Esophagus squamous epithelium (tissue), 4 donors: ENCODE measurements around the gene CAMKMT.

Source experiments
- POLR2A ChIP-seq, 4 donors: fragments of 450-650 bp; IDR thresholded peaks; one replicate each; pipeline ENCODE4 v1.6.1; 2017; ENCODE audit warnings: antibody characterized with exemption in 4 of 4, mild to moderate bottlenecking in 4 of 4, moderate library complexity in 3 of 4
- TF ChIP-seq, protein P1 (sequence below), 6 experiments: fragments of 450-650 bp in 4 of 6; fragments of 200-600 bp in 2 of 6; sonication (generic) in 2 of 6; IDR thresholded peaks; one replicate each; pipeline ENCODE4 v1.5.1; 2016 to 2019; ENCODE audit warnings: antibody characterized with exemption in 6 of 6, mild to moderate bottlenecking in 4 of 6, moderate library complexity in 4 of 6

- TF ChIP-seq, protein P1, sequence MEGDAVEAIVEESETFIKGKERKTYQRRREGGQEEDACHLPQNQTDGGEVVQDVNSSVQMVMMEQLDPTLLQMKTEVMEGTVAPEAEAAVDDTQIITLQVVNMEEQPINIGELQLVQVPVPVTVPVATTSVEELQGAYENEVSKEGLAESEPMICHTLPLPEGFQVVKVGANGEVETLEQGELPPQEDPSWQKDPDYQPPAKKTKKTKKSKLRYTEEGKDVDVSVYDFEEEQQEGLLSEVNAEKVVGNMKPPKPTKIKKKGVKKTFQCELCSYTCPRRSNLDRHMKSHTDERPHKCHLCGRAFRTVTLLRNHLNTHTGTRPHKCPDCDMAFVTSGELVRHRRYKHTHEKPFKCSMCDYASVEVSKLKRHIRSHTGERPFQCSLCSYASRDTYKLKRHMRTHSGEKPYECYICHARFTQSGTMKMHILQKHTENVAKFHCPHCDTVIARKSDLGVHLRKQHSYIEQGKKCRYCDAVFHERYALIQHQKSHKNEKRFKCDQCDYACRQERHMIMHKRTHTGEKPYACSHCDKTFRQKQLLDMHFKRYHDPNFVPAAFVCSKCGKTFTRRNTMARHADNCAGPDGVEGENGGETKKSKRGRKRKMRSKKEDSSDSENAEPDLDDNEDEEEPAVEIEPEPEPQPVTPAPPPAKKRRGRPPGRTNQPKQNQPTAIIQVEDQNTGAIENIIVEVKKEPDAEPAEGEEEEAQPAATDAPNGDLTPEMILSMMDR (IDR thresholded peaks at IDR 0.05) = no peak
- no peak for TF ChIP-seq POLR2A (IDR thresholded peaks at IDR 0.05)
These were observed 45.8 kb upstream of the CAMKMT start for GRCh38 chr2:44315945-44316344.
